Panc1 (cell line): ENCODE data around the gene GRIN2A. TPM values are rescaled to one million over a fixed set of nuclear protein-coding genes. Genes with fewer than 3 reads are reported as not detected.

Experiments used
- ATAC-seq: fragments of 200-7000 bp; cut with Tn5 transposase; 2 replicates; pipeline ENCODE4 v1.9.1; 2020; ENCODE audit warnings: mild to moderate bottlenecking, moderate library complexity
- BruUV-seq: library from RNA; stranded (reverse); fragments of 400-500 nt; replicated peaks from 2 replicates; lab custom pipeline; 2021; lab: Mats Ljungman, UMichigan
- CTCF ChIA-PET: fragments of 300-600 bp; sonication (Branson Sonifier 250); formaldehyde crosslinking; loops from one replicate; lab custom pipeline; 2022; ENCODE audit warnings: antibody characterized with exemption; lab: Charles Lee
- POLR2A ChIA-PET: fragments of 300-600 bp; sonication (Branson Sonifier 250); formaldehyde crosslinking; loops from one replicate; lab custom pipeline; 2022; ENCODE audit warnings: antibody characterized with exemption; lab: Charles Lee
- DNase-seq: peaks from one replicate; pipeline ENCODE4 v3.0.0-alpha.2; 2010; ENCODE audit warnings: low read depth, low spot score
- H3K27ac ChIP-seq: 2 replicates; pipeline ENCODE4 v1.5.1; 2011; ENCODE audit warnings: mild to moderate bottlenecking, low read length, inconsistent platforms
- H3K27me3 ChIP-seq: fragments of 200-500 bp; sonication (Bioruptor generic); 2 replicates; pipeline ENCODE4 v1.6.0; 2014; ENCODE audit warnings: low read length, inconsistent platforms; ENCODE audit not compliant: control insufficient read depth, insufficient read depth
- H3K36me3 ChIP-seq: fragments of 200-500 bp; sonication (Bioruptor generic); 2 replicates; pipeline ENCODE4 v1.5.1; 2014; ENCODE audit warnings: inconsistent platforms, mild to moderate bottlenecking, low read length, moderate library complexity; ENCODE audit not compliant: control insufficient read depth, insufficient read depth
- H3K4me1 ChIP-seq: 2 replicates; pipeline ENCODE4 v1.5.1; 2011; ENCODE audit warnings: inconsistent platforms, mild to moderate bottlenecking, low read length, moderate library complexity; ENCODE audit not compliant: control insufficient read depth, insufficient read depth
- H3K4me3 ChIP-seq, 2 experiments: 2 replicates each; pipeline ENCODE4 v1.5.1; 2011 to 2012; ENCODE audit warnings: low read depth in 2 of 2, low read length in 2 of 2, mild to moderate bottlenecking in 2 of 2, inconsistent platforms in 1 of 2, moderate library complexity in 1 of 2
- H3K9me3 ChIP-seq: fragments of 200-500 bp; sonication (Bioruptor generic); 2 replicates; pipeline ENCODE4 v1.5.1; 2014; ENCODE audit warnings: low read depth, mild to moderate bottlenecking, inconsistent platforms, low read length, moderate library complexity; ENCODE audit not compliant: control insufficient read depth, insufficient read depth
- CTCF ChIP-seq: fragments of 450-650 bp; IDR thresholded peaks from 2 replicates; pipeline ENCODE4 v1.5.1; 2017; ENCODE audit warnings: mild to moderate bottlenecking
- POLR2AphosphoS5 ChIP-seq: IDR thresholded peaks from 2 replicates; pipeline ENCODE4 v1.6.1; 2012; ENCODE audit warnings: mild to moderate bottlenecking, low read depth, low read length, moderate library complexity
- REST ChIP-seq, 2 experiments: IDR thresholded peaks; 2 replicates each; pipeline ENCODE4 v1.6.1; 2011 to 2012; ENCODE audit warnings: low read depth in 2 of 2, control low read depth in 1 of 2, low read length in 1 of 2, mild to moderate bottlenecking in 1 of 2, moderate library complexity in 1 of 2; ENCODE audit not compliant: insufficient read depth in 1 of 2
- SIN3A ChIP-seq: IDR thresholded peaks from 2 replicates; pipeline ENCODE4 v1.6.1; 2012; ENCODE audit warnings: low read depth, mild to moderate bottlenecking, low read length, moderate library complexity, borderline replicate concordance; ENCODE audit not compliant: insufficient read depth
- TCF7L2 ChIP-seq: IDR thresholded peaks from 2 replicates; pipeline ENCODE4 v1.6.1; 2011; ENCODE audit warnings: mild to moderate bottlenecking, low read depth, low read length, inconsistent platforms
- in situ Hi-C: cut with HindIII; loops from 2 replicates; pipeline ENCODE4 v1.10.0; 2016; ENCODE audit warnings: low sequenced_read_pairs, low pct_unique_long_range_greater_than_20kb
- intact Hi-C: fragments of 100-400 bp; cut with micrococcal nuclease; formaldehyde crosslinking; loops from one replicate; pipeline ENCODE4 v1.10.0; 2022; ENCODE audit not compliant: unreplicated experiment
- total RNA-seq: library from RNA; stranded (reverse); gene quantifications from one replicate; pipeline ENCODE4 v1.2.1, GENCODE V29; 2021; ENCODE audit not compliant: unreplicated experiment

Gene GRIN2A
- total RNA-seq, 1 experiment from 2014 or later: 12.3 TPM

GRCh38 chr16:9862327-9862726 is 319.9 kb downstream of the GRIN2A start:
- DNase-seq: no peak
- no TSS peak for BruUV-seq
- in situ Hi-C loops: no loop called here

GRCh38 chr16:9860876-9861275 is 321.4 kb downstream of the GRIN2A start:
- no peak overlapping the region for H3K4me3 ChIP-seq
- no peaks in the 10 kb centered on the region for H3K9me3 ChIP-seq
- no peaks in the 10 kb centered on the region for H3K27me3 ChIP-seq
- TF ChIP-seq SIN3A (no peak), POLR2AphosphoS5 (no peak), TCF7L2 (no peak), REST (IDR thresholded peaks at IDR 0.05; ENCODE audit: insufficient read depth in 1 of 2, low read depth in 2 of 2, low read length in 1 of 2) (no peak), CTCF (no peak)
- no peak overlapping the region for H3K27ac ChIP-seq
- ATAC-seq (no peak), DNase-seq (no peak)
- in situ Hi-C loops: no loop called here
- no peaks in the 10 kb centered on the region for H3K36me3 ChIP-seq
- H3K4me1 ChIP-seq: no peaks in the 10 kb centered on the region
- POLR2A ChIA-PET: no interaction called here
- CTCF ChIA-PET: no interaction called here
- no TSS peak for BruUV-seq
- intact Hi-C loops: no loop called here

More at GRCh38 chr16:9862327-9862726, 319.9 kb downstream of the GRIN2A start:
- H3K36me3 ChIP-seq: no peaks in the 10 kb centered on the region
- ChIA-PET POLR2A (no interaction called here), CTCF (no interaction called here)
- H3K4me1 ChIP-seq: no peaks in the 10 kb centered on the region
- intact Hi-C loops: no loop called here
- TF ChIP-seq SIN3A: no peak
- TF ChIP-seq REST (IDR thresholded peaks at IDR 0.05; ENCODE audit: insufficient read depth in 1 of 2, low read depth in 2 of 2, low read length in 1 of 2): no peak
- TF ChIP-seq CTCF: no peak
- no peak for TF ChIP-seq POLR2AphosphoS5
- no peak for TF ChIP-seq TCF7L2
- H3K27me3 ChIP-seq: no peaks in the 10 kb centered on the region
- H3K27ac ChIP-seq: no peak overlapping the region
- no peak for ATAC-seq
- H3K9me3 ChIP-seq: no peaks in the 10 kb centered on the region
- H3K4me3 ChIP-seq: no peak overlapping the region
